Mesenchymal stem cell (in vitro differentiated cells and primary cell): ENCODE measurements around the gene P2RX2.

ENCODE experiments used
- DNase-seq: peaks from one replicate; pipeline ENCODE4 v3.0.0-alpha.2; 2013
- H2AFZ ChIP-seq: one replicate; pipeline ENCODE4 v1.6.1; 2013; ENCODE audit warnings: low read depth, mild to moderate bottlenecking, control low read depth, inconsistent platforms, low read length, moderate library complexity
- H2AK5ac ChIP-seq: 2 replicates; pipeline ENCODE4 v1.6.1; 2013; ENCODE audit warnings: low read length, moderate library complexity, mild to moderate bottlenecking, inconsistent platforms; ENCODE audit not compliant: severe bottlenecking
- H2BK120ac ChIP-seq: one replicate; pipeline ENCODE4 v1.6.1; 2013; ENCODE audit warnings: low read depth, mild to moderate bottlenecking, inconsistent platforms, low read length, moderate library complexity
- H2BK12ac ChIP-seq, 2 experiments: one replicate each; pipeline ENCODE4 v1.6.1; 2013; ENCODE audit warnings: inconsistent platforms in 2 of 2, low read length in 2 of 2, mild to moderate bottlenecking in 2 of 2, moderate library complexity in 2 of 2, control low read depth in 1 of 2
- H2BK15ac ChIP-seq: one replicate; pipeline ENCODE4 v1.6.1; 2013; ENCODE audit warnings: mild to moderate bottlenecking, low read depth, inconsistent platforms; ENCODE audit not compliant: poor library complexity, severe bottlenecking
- H2BK5ac ChIP-seq: 2 replicates; pipeline ENCODE4 v1.6.1; 2013; ENCODE audit warnings: low read depth, mild to moderate bottlenecking, low read length, control low read depth, inconsistent platforms; ENCODE audit not compliant: poor library complexity, severe bottlenecking
- H3K14ac ChIP-seq, 2 experiments: one replicate each; pipeline ENCODE4 v1.6.1; 2013; ENCODE audit warnings: inconsistent platforms in 2 of 2, low read length in 2 of 2, control low read depth in 1 of 2, mild to moderate bottlenecking in 1 of 2, moderate library complexity in 1 of 2
- H3K18ac ChIP-seq, 2 experiments: one replicate each; pipeline ENCODE4 v1.6.1; 2013; ENCODE audit warnings: inconsistent platforms in 2 of 2, low read length in 2 of 2, control low read depth in 1 of 2, low read depth in 1 of 2, mild to moderate bottlenecking in 1 of 2
- H3K23ac ChIP-seq, 2 experiments: one replicate each; pipeline ENCODE4 v1.6.1; 2013; ENCODE audit warnings: inconsistent platforms in 2 of 2, low read length in 2 of 2, mild to moderate bottlenecking in 2 of 2, moderate library complexity in 2 of 2, control low read depth in 1 of 2
- H3K27ac ChIP-seq: 2 replicates; pipeline ENCODE4 v1.5.1; 2013; ENCODE audit warnings: mild to moderate bottlenecking, moderate library complexity, low read length, control low read depth, inconsistent platforms; ENCODE audit not compliant: poor library complexity, severe bottlenecking
- H3K27me3 ChIP-seq, 2 experiments: 2 replicates each; pipeline versions ENCODE4 v1.6.1 to v1.7.0; 2013; ENCODE audit warnings: low read length in 2 of 2, mild to moderate bottlenecking in 2 of 2, moderate library complexity in 2 of 2, control low read depth in 1 of 2, inconsistent platforms in 1 of 2; ENCODE audit not compliant: control insufficient read depth in 1 of 2, insufficient read depth in 1 of 2
- H3K36me3 ChIP-seq, 2 experiments: 2 replicates each; pipeline versions ENCODE4 v1.6.1 to v1.7.0; 2013; ENCODE audit warnings: low read length in 2 of 2, control low read depth in 1 of 2, inconsistent platforms in 1 of 2, low read depth in 1 of 2, mild to moderate bottlenecking in 1 of 2; ENCODE audit not compliant: insufficient read depth in 2 of 2, control insufficient read depth in 1 of 2
- H3K4ac ChIP-seq, 2 experiments: one replicate each; pipeline ENCODE4 v1.6.1; 2013; ENCODE audit warnings: inconsistent platforms in 2 of 2, low read length in 2 of 2, mild to moderate bottlenecking in 2 of 2, moderate library complexity in 2 of 2, control low read depth in 1 of 2, low read depth in 1 of 2
- H3K4me1 ChIP-seq: 2 replicates; pipeline ENCODE4 v1.6.1; 2013; ENCODE audit warnings: low read depth, low read length, control low read depth; ENCODE audit not compliant: control insufficient read depth, insufficient read depth
- H3K4me2 ChIP-seq: 2 replicates; pipeline ENCODE4 v1.6.1; 2013; ENCODE audit warnings: low read length, mild to moderate bottlenecking, inconsistent platforms; ENCODE audit not compliant: poor library complexity, severe bottlenecking
- H3K4me3 ChIP-seq, 2 experiments: 2 replicates each; pipeline versions ENCODE4 v1.5.1 to v1.7.0; 2013; ENCODE audit warnings: low read length in 2 of 2, mild to moderate bottlenecking in 2 of 2, control low read depth in 1 of 2, low read depth in 1 of 2; ENCODE audit not compliant: insufficient read depth in 1 of 2
- H3K79me1 ChIP-seq: replicated peaks from 2 replicates; pipeline ENCODE4 v1.6.1; 2013; ENCODE audit warnings: mild to moderate bottlenecking, control low read depth, low read length, inconsistent platforms; ENCODE audit not compliant: poor library complexity, severe bottlenecking
- H3K9ac ChIP-seq: 2 replicates; pipeline ENCODE4 v1.7.0; 2013; ENCODE audit warnings: mild to moderate bottlenecking, low read length, moderate library complexity
- H3K9me3 ChIP-seq: 2 replicates; pipeline ENCODE4 v1.7.0; 2013; ENCODE audit warnings: mild to moderate bottlenecking, low read length; ENCODE audit not compliant: control insufficient read depth
- H4K8ac ChIP-seq: one replicate; pipeline ENCODE4 v1.6.1; 2013; ENCODE audit warnings: inconsistent platforms, mild to moderate bottlenecking, low read length, moderate library complexity
- H4K91ac ChIP-seq: one replicate; pipeline ENCODE4 v1.6.1; 2013; ENCODE audit warnings: mild to moderate bottlenecking, low read length, inconsistent platforms
- WGBS: methylation state at CpG from one replicate; pipeline ENCODE4 v1.1.7; 2013; ENCODE audit warnings: mixed read lengths; 5-methylcytosine and 5-hydroxymethylcytosine counted together

The P2RX2 gene

GRCh38 chr12:132638541-132639408 lies 20.2 kb downstream of the P2RX2 start:
- peak; percentile 69 for DNase-seq
- peak overlapping the region in 1 of 2 experiments; percentile 14 for H3K18ac ChIP-seq
- peaks cover 2% of the 10 kb centered on the region for H3K79me1 ChIP-seq

GRCh38 chr12:132639956-132640520 lies 21.5 kb downstream of the P2RX2 start:
- Histone ChIP-seq H3K4me1 (peaks cover 6% of the 10 kb centered on the region), H2AK5ac (no peak overlapping the region), H3K4me2 (no peak overlapping the region), H4K91ac (no peak overlapping the region), H3K27me3 (no peaks in the 10 kb centered on the region), H2BK15ac (no peak overlapping the region), H3K36me3 (peaks cover 56 to 69% of the 10 kb centered on the region in 2 experiments), H4K8ac (no peak overlapping the region), H3K27ac (no peak overlapping the region), H3K23ac (no peak overlapping the region), H3K14ac (no peak overlapping the region), H3K4ac (no peak overlapping the region), H3K9ac (no peak overlapping the region), H3K79me1 (peaks cover 2% of the 10 kb centered on the region), H3K9me3 (no peaks in the 10 kb centered on the region), H3K18ac (no peak overlapping the region), H2BK12ac (no peak overlapping the region), H3K4me3 (no peak overlapping the region), H2AFZ (no peak overlapping the region), H2BK120ac (no peak overlapping the region), H2BK5ac (no peak overlapping the region)
- no peak for DNase-seq
- WGBS, result 95% methylated on average over 12 of the region's 12 CpGs

More at GRCh38 chr12:132638541-132639408, 20.2 kb downstream of the P2RX2 start:
- Histone ChIP-seq H2AK5ac (peak overlapping the region; percentile 4), H3K23ac (no peak overlapping the region), H3K9me3 (no peaks in the 10 kb centered on the region), H2AFZ (no peak overlapping the region), H3K27ac (peak overlapping the region; percentile 2), H3K14ac (no peak overlapping the region), H3K9ac (peak overlapping the region; percentile 56), H2BK15ac (no peak overlapping the region), H2BK120ac (no peak overlapping the region), H3K4me1 (peaks cover 6% of the 10 kb centered on the region), H4K91ac (no peak overlapping the region), H2BK12ac (no peak overlapping the region), H4K8ac (no peak overlapping the region), H3K4ac (no peak overlapping the region), H2BK5ac (no peak overlapping the region), H3K27me3 (no peaks in the 10 kb centered on the region), H3K36me3 (peaks cover 65 to 78% of the 10 kb centered on the region in 2 experiments), H3K4me3 (peak overlapping the region in 1 of 2 experiments; percentile 26), H3K4me2 (no peak overlapping the region)
- 84% methylated on average over 25 of the region's 25 CpGs for WGBS

- no peak for DNase-seq
- Histone ChIP-seq H4K8ac (no peak overlapping the region), H2BK120ac (no peak overlapping the region), H3K4me2 (no peak overlapping the region), H2BK15ac (no peak overlapping the region), H3K79me1 (peaks cover 4% of the 10 kb centered on the region), H3K4me1 (peaks cover 6% of the 10 kb centered on the region), H3K4me3 (no peak overlapping the region), H3K14ac (no peak overlapping the region), H3K36me3 (peaks cover 52 to 65% of the 10 kb centered on the region in 2 experiments), H3K9me3 (no peaks in the 10 kb centered on the region), H2BK5ac (no peak overlapping the region), H2AK5ac (no peak overlapping the region), H3K27me3 (no peaks in the 10 kb centered on the region), H3K4ac (no peak overlapping the region), H3K9ac (no peak overlapping the region), H3K18ac (no peak overlapping the region), H4K91ac (no peak overlapping the region), H3K27ac (no peak overlapping the region), H3K23ac (no peak overlapping the region), H2BK12ac (no peak overlapping the region), H2AFZ (no peak overlapping the region)
- 94% methylated on average over 10 of the region's 10 CpGs for WGBS
Measured at GRCh38 chr12:132640936-132641335, 22.4 kb downstream of the P2RX2 start.
